ENCODE results near the gene TLX3.

- TF ChIP-seq CTCF (IDR thresholded peaks at IDR 0.05) (no peak), EZH2 (IDR thresholded peaks at IDR 0.05) (no peak)
These were observed 12.4 kb downstream of the TLX3 start for GRCh38 chr5:171321447-171321846.
